Muscle of leg (tissue), 11 donors: Measurements from ENCODE around the gene PRRG4. TPM values are rescaled to one million over a fixed set of nuclear protein-coding genes. Genes with fewer than 3 reads are reported as not detected.

Source experiments
- DNase-seq: peaks from one replicate; pipeline ENCODE4 v3.0.0; 2013
- H3K27ac ChIP-seq: one replicate; pipeline ENCODE4 v1.5.1; 2013; ENCODE audit warnings: mild to moderate bottlenecking, low read length, control low read depth
- H3K27me3 ChIP-seq: one replicate; pipeline ENCODE4 v1.6.1; 2013; ENCODE audit warnings: low read length; ENCODE audit not compliant: control insufficient read depth, insufficient read depth
- H3K36me3 ChIP-seq: one replicate; pipeline ENCODE4 v1.6.1; 2013; ENCODE audit warnings: low read length; ENCODE audit not compliant: control insufficient read depth, insufficient read depth
- H3K4me1 ChIP-seq: one replicate; pipeline ENCODE4 v1.6.1; 2013; ENCODE audit warnings: low read length; ENCODE audit not compliant: control insufficient read depth, insufficient read depth
- H3K4me3 ChIP-seq: one replicate; pipeline ENCODE4 v1.5.1; 2013; ENCODE audit warnings: low read length, control low read depth
- H3K9me3 ChIP-seq: replicated peaks from 2 replicates; pipeline ENCODE4 v1.6.1; 2013; ENCODE audit warnings: low read depth, low read length; ENCODE audit not compliant: control insufficient read depth
- WGBS: methylation state at CpG from one replicate; pipeline ENCODE4 v1.1.5; 2013; ENCODE audit warnings: missing lambda C conversion rate; ENCODE audit not compliant: insufficient coverage; 5-methylcytosine and 5-hydroxymethylcytosine counted together
- polyA plus RNA-seq, 8 donors: library from polyadenylated mRNA; unstranded; fragments of 120-200 nt; gene quantifications; one replicate each; pipeline versions ENCODE4 v1.2.1 to v1.2.3, GENCODE V29; 2013; ENCODE audit warnings: inconsistent platforms in 1 of 8, low replicate concordance in 1 of 8; ENCODE audit not compliant: insufficient read length in 8 of 8, insufficient read depth in 1 of 8
- total RNA-seq: library from RNA; stranded (reverse); fragments of 120-200 nt; gene quantifications from one replicate; pipeline ENCODE4 v1.2.4, GENCODE V29; 2013

Gene PRRG4
- total and polyA plus RNA-seq, 9 donors: 0.08 to 3.0 (median 0.20) TPM

DNA sequence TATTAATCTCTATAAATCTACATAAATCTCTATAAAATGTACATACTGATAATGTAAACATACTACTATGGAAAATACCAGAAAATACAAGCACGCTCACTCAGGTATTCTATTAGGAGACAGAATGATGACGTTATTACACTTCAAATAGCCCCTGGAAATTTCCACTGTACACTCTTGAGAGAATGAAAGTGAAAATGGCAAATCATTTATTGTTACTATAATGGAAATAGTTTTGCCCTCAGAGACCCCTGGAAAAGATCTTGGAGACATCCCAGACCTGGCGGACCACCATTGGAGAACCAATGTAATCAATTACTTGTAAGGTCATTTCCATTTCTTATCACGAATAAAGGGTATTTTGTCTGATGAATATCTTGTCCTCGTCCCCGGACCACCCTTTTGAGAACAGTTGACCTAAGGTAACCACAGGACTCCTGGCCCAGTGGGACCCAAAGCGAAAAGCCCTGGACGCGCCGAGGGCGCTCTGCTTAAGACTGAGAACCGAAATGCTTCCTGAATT is 509 bp upstream of the PRRG4 start:
- Histone ChIP-seq H3K36me3 (no peaks in the 10 kb centered on the region), H3K4me1 (peaks cover 9% of the 10 kb centered on the region), H3K4me3 (peak overlapping the region; percentile 38), H3K27ac (no peak overlapping the region), H3K9me3 (no peaks in the 10 kb centered on the region), H3K27me3 (peaks cover 29% of the 10 kb centered on the region)
- 4% methylated on average over 8 of the region's 12 CpGs for WGBS
- DNase-seq: no peak

DNA sequence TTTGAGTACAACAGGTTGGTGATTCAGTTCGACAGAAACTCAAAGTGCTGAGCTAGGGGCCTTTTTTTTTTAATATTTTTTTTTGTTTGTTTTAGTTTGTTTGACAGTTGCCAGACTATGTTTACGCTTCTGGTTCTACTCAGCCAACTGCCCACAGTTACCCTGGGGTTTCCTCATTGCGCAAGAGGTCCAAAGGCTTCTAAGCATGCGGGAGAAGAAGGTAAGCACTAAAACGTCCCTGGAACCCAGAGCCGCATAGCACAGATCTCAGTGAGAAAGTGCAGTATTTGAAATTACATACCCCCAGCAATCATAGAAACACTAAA is 649 bp downstream of the PRRG4 start:
- H3K36me3 ChIP-seq: no peaks in the 10 kb centered on the region
- peak overlapping the region; percentile 33 for H3K4me3 ChIP-seq
- no peak for DNase-seq
- WGBS: no CpG with 5 or more reads among the region's 6 CpGs
- H3K27me3 ChIP-seq: peaks cover 31% of the 10 kb centered on the region
- no peak overlapping the region for H3K27ac ChIP-seq
- H3K4me1 ChIP-seq: peaks cover 9% of the 10 kb centered on the region
- no peaks in the 10 kb centered on the region for H3K9me3 ChIP-seq

DNA sequence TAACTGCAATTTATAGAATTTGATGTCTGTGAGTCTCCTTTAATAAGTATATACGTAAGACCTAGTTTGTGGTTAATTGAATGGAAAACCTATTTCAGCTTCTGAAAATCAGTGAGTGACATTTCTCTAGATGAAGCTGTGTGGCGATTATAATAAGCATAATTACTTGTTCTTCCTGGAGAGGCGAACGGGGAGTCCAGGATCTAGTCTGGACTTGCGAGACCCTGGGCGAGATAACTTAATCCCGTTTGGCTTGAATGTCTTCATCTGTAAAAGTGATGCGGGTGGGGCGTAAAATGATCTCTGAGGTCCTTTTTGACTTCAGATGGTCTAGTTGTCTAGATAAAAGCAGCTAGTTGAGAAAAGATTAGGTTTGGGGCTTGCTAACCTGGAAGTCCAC is 1.1 kb downstream of the PRRG4 start:
- Histone ChIP-seq H3K9me3 (no peaks in the 10 kb centered on the region), H3K4me1 (peaks cover 9% of the 10 kb centered on the region), H3K27me3 (peaks cover 31% of the 10 kb centered on the region), H3K36me3 (no peaks in the 10 kb centered on the region), H3K4me3 (no peak overlapping the region), H3K27ac (no peak overlapping the region)
- WGBS: 58% methylated on average over 7 of the region's 9 CpGs
- no peak for DNase-seq

DNA sequence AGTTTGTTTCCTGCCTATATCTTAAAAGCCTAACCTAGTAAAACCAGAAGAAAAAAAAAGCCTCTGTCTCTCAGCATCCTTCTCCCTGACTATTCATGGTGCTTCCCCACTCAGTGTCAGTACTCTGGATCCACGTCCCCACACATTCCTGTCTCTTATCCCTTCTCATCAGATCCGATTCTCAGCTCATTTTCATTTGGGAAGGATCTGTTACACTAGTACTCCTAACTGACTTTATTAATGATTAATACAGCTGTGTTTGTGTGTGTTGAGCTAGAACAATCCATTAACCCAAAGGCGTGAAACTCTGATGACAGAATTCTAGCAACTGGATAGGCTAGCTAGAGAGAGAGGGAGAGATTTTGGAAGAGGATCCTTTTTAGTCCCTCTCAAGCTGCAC is 1.5 kb downstream of the PRRG4 start:
- WGBS: no CpG with 5 or more reads among the region's 3 CpGs
- DNase-seq: no peak
- Histone ChIP-seq H3K27me3 (peaks cover 31% of the 10 kb centered on the region), H3K4me1 (peaks cover 9% of the 10 kb centered on the region), H3K9me3 (no peaks in the 10 kb centered on the region), H3K27ac (no peak overlapping the region), H3K4me3 (no peak overlapping the region), H3K36me3 (no peaks in the 10 kb centered on the region)

DNA sequence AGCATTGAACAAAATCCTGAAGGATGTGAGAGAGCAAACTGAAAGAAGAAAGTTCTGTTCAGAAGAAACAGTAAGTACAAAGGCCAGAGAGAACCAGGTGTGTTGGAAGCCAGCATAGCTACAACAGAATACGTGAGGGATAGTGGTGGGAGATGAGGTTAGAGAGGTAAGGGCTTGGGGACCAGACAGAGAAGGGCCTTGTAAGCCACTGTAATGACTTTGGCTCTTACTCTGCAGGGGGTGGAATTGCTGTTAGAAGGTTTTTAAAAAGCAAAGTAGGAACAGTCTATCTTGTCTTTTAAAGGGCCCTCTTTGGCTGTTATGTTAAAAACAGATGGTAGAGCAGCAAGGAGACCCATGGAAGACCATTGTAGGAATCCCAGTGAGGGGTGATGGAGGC is 4.2 kb downstream of the PRRG4 start:
- DNase-seq: no peak
- H3K27ac ChIP-seq: no peak overlapping the region
- no peaks in the 10 kb centered on the region for H3K9me3 ChIP-seq
- no peaks in the 10 kb centered on the region for H3K36me3 ChIP-seq
- H3K4me1 ChIP-seq: peaks cover 9% of the 10 kb centered on the region
- no peak overlapping the region for H3K4me3 ChIP-seq
- WGBS: 46% methylated on average over 1 of the region's 1 CpG
- peaks cover 29% of the 10 kb centered on the region for H3K27me3 ChIP-seq

DNA sequence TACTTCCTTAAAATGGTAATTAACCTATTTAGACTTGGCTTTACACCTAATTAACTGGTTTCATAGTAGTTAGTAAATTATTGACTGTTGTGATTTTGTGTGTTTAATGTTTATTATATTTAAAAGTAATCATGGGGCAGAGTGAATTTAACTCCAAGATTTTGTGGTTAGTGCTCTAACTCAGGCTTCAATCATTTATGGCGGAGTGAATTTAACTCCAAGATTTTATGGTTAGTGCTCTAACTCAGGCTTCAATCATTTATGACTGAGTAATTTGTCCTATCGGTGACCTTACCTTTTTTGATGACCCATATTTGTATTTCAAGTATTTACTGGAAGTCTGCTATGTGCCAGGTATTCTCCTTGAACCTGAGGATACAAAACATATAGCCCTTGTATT is 7.2 kb downstream of the PRRG4 start:
- H3K27ac ChIP-seq: no peak overlapping the region
- peaks cover 4% of the 10 kb centered on the region for H3K27me3 ChIP-seq
- H3K36me3 ChIP-seq: no peaks in the 10 kb centered on the region
- no peaks in the 10 kb centered on the region for H3K9me3 ChIP-seq
- H3K4me1 ChIP-seq: no peaks in the 10 kb centered on the region
- no CpG with 5 or more reads among the region's 2 CpGs for WGBS
- no peak for DNase-seq
- H3K4me3 ChIP-seq: no peak overlapping the region

DNA sequence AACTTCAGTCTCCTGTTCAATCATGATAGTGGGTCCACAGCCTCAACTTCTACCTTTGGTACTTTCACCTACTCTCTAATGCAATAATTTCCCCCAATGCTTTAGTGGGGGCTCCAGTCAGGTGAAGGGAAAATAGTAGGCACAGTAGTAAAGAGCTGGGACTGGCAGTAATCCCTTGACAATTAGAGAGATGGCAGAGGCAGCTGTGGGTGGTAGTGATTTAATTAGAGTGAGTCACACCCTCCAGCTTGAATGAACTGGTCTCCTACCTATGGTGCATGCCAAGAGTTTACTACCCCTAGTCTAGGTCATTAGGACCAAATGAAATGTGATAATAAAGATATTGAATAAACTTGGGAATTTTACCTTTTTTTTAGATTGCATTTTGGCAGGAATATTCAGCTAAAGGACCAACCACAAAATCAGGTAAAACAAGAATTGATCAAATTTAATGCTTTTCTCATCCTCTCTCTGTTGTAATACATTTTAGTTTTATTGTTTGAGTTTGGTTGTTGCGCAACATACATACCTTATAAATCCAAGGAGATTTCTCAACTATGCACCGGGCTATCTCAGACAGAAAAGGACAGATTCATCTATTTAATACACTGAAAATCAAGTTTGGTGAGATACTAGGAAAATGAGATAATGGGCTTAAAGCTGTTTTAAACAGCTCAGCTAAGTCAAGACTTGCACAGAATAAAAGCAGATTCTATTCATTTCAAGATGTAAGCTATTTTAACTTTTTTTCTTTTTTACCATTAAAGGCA is 9.0 kb downstream of the PRRG4 start:
- Histone ChIP-seq H3K27me3 (peaks cover 2% of the 10 kb centered on the region), H3K36me3 (no peaks in the 10 kb centered on the region), H3K4me3 (no peak overlapping the region), H3K27ac (no peak overlapping the region), H3K4me1 (no peaks in the 10 kb centered on the region), H3K9me3 (no peaks in the 10 kb centered on the region)
- no peak for DNase-seq
- no CpG with 5 or more reads among the region's 2 CpGs for WGBS

DNA sequence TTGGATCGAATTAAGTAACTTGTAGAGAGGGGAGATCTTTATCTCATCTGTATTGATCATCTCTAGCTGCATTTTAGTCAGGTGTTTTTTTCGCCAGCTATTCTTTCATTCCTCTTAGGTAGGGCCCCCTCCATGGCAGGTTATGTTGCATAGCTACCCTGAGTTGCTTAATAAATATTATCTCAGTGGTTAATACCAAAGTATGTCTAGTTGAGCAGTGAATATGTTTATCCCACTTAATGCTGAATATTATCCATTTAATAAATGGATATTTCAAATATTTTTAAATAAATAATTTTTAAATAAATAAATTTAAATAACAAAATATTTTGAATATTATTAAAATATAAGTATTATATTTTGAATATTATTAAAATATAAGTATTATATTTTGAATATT is 9.6 kb downstream of the PRRG4 start:
- Histone ChIP-seq H3K27me3 (peaks cover 2% of the 10 kb centered on the region), H3K36me3 (no peaks in the 10 kb centered on the region), H3K27ac (no peak overlapping the region), H3K4me3 (no peak overlapping the region), H3K9me3 (no peaks in the 10 kb centered on the region), H3K4me1 (no peaks in the 10 kb centered on the region)
- no peak for DNase-seq
- no CpG with 5 or more reads among the region's 2 CpGs for WGBS

DNA sequence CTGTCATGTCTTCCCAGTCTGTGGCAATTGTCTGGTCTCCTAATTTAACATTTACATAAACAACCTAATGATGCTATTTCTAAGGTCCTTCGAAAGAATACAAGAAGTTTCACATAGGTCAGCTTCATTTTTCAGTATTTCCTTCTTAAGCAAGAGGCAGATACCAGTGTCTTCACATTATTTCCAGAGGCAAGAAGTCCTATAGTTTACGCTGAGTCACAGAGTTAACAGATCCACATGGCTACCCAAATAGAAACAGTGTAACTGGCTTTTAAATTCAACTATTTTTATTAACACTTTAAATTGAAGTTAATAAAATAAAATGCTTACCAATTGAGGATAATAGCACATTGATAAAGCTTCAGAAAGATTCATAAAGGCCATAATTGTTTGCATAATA is 10.9 kb downstream of the PRRG4 start:
- Histone ChIP-seq H3K4me3 (no peak overlapping the region), H3K4me1 (no peaks in the 10 kb centered on the region), H3K27ac (no peak overlapping the region), H3K27me3 (no peaks in the 10 kb centered on the region), H3K36me3 (no peaks in the 10 kb centered on the region), H3K9me3 (no peaks in the 10 kb centered on the region)
- DNase-seq: no peak
- 71% methylated on average over 1 of the region's 2 CpGs for WGBS

DNA sequence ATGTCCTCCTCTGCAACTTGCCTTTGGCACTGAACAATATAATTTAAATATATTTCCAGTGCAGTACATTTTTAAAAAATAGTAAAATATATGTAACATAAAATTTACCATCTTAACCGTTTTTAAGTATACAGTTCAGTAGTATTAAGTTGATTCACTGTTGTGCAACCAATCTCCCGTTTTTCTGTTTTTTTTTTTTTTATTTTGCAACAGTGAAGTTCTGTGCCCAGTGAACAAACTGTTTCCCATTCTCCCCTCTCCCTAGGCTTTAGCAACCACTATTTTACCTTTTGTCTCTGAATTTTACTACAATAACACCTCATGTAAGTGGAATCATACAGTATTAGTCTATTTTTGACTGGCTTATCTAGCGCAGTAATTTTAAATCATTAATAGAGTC is 13.8 kb downstream of the PRRG4 start:
- Histone ChIP-seq H3K4me1 (no peaks in the 10 kb centered on the region), H3K36me3 (no peaks in the 10 kb centered on the region), H3K9me3 (peaks cover 2% of the 10 kb centered on the region), H3K27me3 (no peaks in the 10 kb centered on the region), H3K27ac (no peak overlapping the region), H3K4me3 (no peak overlapping the region)
- no CpG with 5 or more reads among the region's 3 CpGs for WGBS
- no peak for DNase-seq

DNA sequence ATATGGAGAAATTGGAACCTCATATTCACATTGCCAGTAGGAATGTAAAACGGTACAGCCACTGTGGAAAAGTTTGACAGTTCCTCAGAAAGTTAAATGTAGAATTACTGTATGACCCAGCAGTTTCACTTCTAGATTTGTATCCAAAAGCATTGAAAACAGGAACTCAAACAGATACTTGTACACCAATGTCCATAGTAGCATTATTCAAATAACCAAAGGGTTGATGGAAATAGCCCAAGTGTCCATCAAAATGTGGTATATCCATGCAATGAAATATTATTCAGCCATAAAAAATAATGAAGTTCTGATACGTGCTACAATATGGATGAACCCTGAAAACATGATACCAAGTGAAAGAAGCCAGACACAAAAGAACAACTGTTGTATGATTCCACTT is 17.8 kb downstream of the PRRG4 start:
- Histone ChIP-seq H3K9me3 (peaks cover 2% of the 10 kb centered on the region), H3K4me3 (no peak overlapping the region), H3K27ac (no peak overlapping the region), H3K4me1 (no peaks in the 10 kb centered on the region), H3K36me3 (no peaks in the 10 kb centered on the region), H3K27me3 (no peaks in the 10 kb centered on the region)
- peak; percentile 46 for DNase-seq
- no CpG with 5 or more reads among the region's 2 CpGs for WGBS
